ENCODE measurements around the gene CRTAC1. TPM values are rescaled to one million over a fixed set of nuclear protein-coding genes. Genes with fewer than 3 reads are reported as not detected.

The CRTAC1 gene
- polyA plus RNA-seq, 3 donors: not detected

GRCh38 chr10:98055841-98056516 lies 25.6 kb upstream of the CRTAC1 start:
- no peaks in the 10 kb centered on the region for H3K9me3 Mint-ChIP-seq
- WGBS (ENCODE audit: insufficient coverage): 33% methylated on average over 3 of the region's 4 CpGs
- DNase-seq: no peak
- no peaks in the 10 kb centered on the region for H3K36me3 ChIP-seq (replicated peaks in 1 of 2; ENCODE audit: control insufficient read depth in 1 of 2, insufficient read depth in 2 of 2, low read length in 2 of 2)
- no peak overlapping the region for H2AFZ ChIP-seq (ENCODE audit: insufficient read depth, low read depth, low read length, poor library complexity, severe bottlenecking)
- H3K27me3 Mint-ChIP-seq (ENCODE audit: low read depth in 3 of 3): peaks cover 3 to 29% (median 11%) of the 10 kb centered on the region in 3 donors
- no peaks in the 10 kb centered on the region for H3K9me3 ChIP-seq (replicated peaks in 1 of 2; ENCODE audit: control insufficient read depth in 1 of 2, insufficient read depth in 1 of 2, low read length in 2 of 2)
- H3K36me3 Mint-ChIP-seq: no peaks in the 10 kb centered on the region
- H3K4me3 ChIP-seq (replicated peaks in 1 of 3; ENCODE audit: low read depth in 2 of 3, low read length in 3 of 3): no peak overlapping the region
- no peaks in the 10 kb centered on the region for H3K4me1 Mint-ChIP-seq
- H3K27me3 ChIP-seq (ENCODE audit: control insufficient read depth in 2 of 2, insufficient read depth in 2 of 2, low read length in 2 of 2): peaks cover 6 to 9% of the 10 kb centered on the region in 2 donors
- no peaks in the 10 kb centered on the region for H4K20me1 ChIP-seq (ENCODE audit: insufficient read depth, low read length)
- no peaks in the 10 kb centered on the region for H3K4me1 ChIP-seq (ENCODE audit: control insufficient read depth in 1 of 2, insufficient read depth in 2 of 2, low read length in 2 of 2)
- intact Hi-C loops (cut with micrococcal nuclease): no loop called here
- TF ChIP-seq CTCF (IDR thresholded peaks at IDR 0.05): no peak
- H3K27ac ChIP-seq (ENCODE audit: low read depth in 1 of 2, low read length in 2 of 2): no peak overlapping the region
- no peak overlapping the region for H3K9ac ChIP-seq (ENCODE audit: insufficient read depth, low read length, poor library complexity, severe bottlenecking)
- no peaks in the 10 kb centered on the region for H3K79me2 ChIP-seq (ENCODE audit: insufficient read depth, low read length)
- no peak overlapping the region for H3K27ac Mint-ChIP-seq
- no peak overlapping the region for H3K4me2 ChIP-seq (replicated peaks; ENCODE audit: extremely low read depth, low read length, poor library complexity, severe bottlenecking)
- H3K4me3 Mint-ChIP-seq: peak overlapping the region in 1 of 2 donors; percentile 0

- no peak overlapping the region for H2AFZ ChIP-seq (ENCODE audit: insufficient read depth, low read depth, low read length, poor library complexity, severe bottlenecking)
- H3K4me1 ChIP-seq (ENCODE audit: control insufficient read depth in 1 of 2, insufficient read depth in 2 of 2, low read length in 2 of 2): no peaks in the 10 kb centered on the region
- H3K9me3 ChIP-seq (replicated peaks in 1 of 2; ENCODE audit: control insufficient read depth in 1 of 2, insufficient read depth in 1 of 2, low read length in 2 of 2): no peaks in the 10 kb centered on the region
- H3K9ac ChIP-seq (ENCODE audit: insufficient read depth, low read length, poor library complexity, severe bottlenecking): no peak overlapping the region
- H3K27ac ChIP-seq (ENCODE audit: low read depth in 1 of 2, low read length in 2 of 2): no peak overlapping the region
- H3K36me3 Mint-ChIP-seq: no peaks in the 10 kb centered on the region
- H4K20me1 ChIP-seq (ENCODE audit: insufficient read depth, low read length): no peaks in the 10 kb centered on the region
- peaks cover 0 to 5% of the 10 kb centered on the region in 2 donors for H3K27me3 ChIP-seq (ENCODE audit: control insufficient read depth in 2 of 2, insufficient read depth in 2 of 2, low read length in 2 of 2)
- peaks cover 1% of the 10 kb centered on the region for H3K4me1 Mint-ChIP-seq
- no peak overlapping the region for H3K4me3 Mint-ChIP-seq
- H3K4me3 ChIP-seq (replicated peaks in 1 of 3; ENCODE audit: low read depth in 2 of 3, low read length in 3 of 3): no peak overlapping the region
- TF ChIP-seq CTCF (IDR thresholded peaks at IDR 0.05): no peak
- H3K9me3 Mint-ChIP-seq: peaks cover 0 to 2% (median 0%) of the 10 kb centered on the region in 7 donors
- WGBS (ENCODE audit: insufficient coverage): 76% methylated on average over 6 of the region's 7 CpGs
- no peak for DNase-seq
- intact Hi-C loops (cut with micrococcal nuclease): no loop called here
- peaks cover 20 to 31% (median 20%) of the 10 kb centered on the region in 3 donors for H3K27me3 Mint-ChIP-seq (ENCODE audit: low read depth in 3 of 3)
- H3K4me2 ChIP-seq (replicated peaks; ENCODE audit: extremely low read depth, low read length, poor library complexity, severe bottlenecking): no peak overlapping the region
- H3K79me2 ChIP-seq (ENCODE audit: insufficient read depth, low read length): no peaks in the 10 kb centered on the region
- H3K36me3 ChIP-seq (replicated peaks in 1 of 2; ENCODE audit: control insufficient read depth in 1 of 2, insufficient read depth in 2 of 2, low read length in 2 of 2): no peaks in the 10 kb centered on the region
- H3K27ac Mint-ChIP-seq: no peak overlapping the region
These were observed 16.8 kb upstream of the CRTAC1 start for GRCh38 chr10:98047009-98047741.
